ENCODE data around the gene ZBTB42.
A peak's percentile ranks its signal among the peaks of the same experiment; 100 is the strongest.

Gene ZBTB42

DNA sequence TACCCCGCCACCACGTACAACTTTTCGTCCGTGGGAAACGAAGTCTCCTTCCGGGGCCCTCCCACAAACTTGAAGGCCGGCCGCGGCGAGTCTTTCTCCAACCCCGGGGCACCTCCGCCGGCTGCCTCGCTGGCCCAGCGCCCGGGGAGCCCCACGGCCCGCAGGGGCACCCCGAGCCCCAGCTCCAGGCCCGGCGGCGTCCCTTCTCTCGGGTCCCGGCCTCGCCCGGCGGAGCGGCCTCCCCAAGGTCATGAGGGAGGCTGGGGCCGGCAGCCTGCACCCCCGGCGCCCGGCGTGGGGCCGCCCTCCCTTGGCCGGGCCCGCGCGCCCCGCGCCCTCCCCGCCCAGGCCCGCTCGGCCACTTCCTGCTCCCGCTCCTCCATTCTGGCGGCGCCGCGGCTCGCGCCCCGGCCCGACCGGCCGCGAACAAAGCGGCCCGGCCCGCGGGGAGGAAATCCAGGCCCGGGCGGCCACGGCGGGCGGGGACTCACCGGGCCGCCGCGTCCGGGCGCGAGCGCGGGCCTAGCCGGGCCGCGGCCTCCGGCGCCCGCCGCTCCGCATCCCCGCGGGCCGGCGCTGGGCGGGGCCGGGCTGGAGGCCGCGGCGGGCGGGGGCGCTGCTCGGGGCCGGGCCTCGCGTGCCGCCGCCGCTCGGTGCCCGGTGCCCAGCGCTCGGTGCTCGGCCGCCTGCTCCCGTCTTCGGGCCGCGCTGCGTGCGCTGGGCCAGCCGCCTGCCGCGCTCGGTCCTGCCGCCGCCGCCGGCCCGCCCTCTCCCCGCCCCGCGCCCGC is 5.7 kb upstream of the ZBTB42 start, which contains the start of gene AKT1:
Gene AKT1 (minus strand): TSS at position 756 of the 788 bp plus-strand sequence. CDS start 3,105 bp downstream, outside the sequence.
- DNase-seq (ENCODE audit: low spot score), result no peak

DNA sequence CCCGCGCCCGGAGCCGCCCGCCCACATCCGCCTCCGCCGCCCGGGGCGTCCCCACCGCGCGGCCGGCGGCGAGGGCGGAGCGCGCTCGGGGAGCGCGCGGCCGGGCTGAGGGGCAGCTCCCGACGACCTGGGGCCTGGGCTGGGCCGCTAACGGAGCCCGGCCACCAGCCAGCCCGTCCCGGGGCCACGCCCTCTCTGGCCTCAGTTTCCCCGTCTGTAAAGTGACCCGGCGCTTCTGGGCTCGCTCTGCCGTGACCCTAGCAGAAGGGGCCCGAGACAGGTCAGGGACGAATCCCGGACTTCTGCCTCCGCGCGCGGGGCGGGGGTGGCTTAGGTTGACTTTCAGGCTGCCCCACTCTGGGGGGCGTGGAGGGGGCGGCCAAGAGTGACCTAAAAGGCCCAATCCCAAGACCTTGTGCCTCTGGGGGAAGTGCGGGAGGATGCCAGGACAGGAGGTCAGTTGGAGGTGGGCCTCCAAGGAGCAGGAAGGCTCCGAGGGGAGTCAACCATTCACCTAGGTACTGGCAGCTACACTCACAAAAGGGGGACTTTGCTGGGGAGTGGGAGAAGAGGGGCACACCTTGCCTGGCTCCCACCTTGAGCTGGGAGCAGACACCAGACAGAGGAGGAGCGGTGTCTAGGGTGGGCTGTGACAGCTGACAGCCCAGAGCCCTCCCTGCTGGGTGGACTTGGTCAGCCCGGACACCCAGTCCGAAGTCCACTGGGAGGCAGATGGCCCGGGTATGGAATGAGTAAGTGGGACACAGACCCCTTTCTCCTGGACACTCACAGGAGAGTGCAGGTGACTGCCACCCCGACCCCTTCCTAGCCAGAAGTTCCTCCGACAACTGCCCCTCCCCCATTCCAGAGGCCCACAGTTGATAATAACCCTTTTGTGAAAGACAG is 4.9 kb upstream of the ZBTB42 start:
- DNase-seq (ENCODE audit: low spot score), result no peak

DNA sequence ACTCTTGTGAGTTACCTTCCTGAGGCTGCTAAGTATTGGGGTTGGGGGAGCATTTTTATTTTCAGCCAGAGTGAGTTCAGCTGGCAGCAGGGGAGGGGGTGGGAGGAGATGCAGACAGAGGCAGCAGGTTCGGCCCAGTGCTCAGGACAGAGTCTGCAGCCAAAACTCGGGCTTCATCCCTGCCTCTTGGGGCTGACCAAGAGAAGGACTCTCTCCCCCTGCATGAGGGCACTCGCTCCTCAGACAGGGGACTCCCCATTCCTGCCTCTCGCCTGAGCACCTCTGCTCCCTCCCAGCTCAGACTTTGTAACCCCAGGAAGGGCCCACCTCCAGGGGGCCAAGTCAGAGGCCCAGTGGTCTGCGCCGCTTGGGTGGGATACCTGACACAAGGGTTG is 4.2 kb upstream of the ZBTB42 start:
- no peak for DNase-seq (ENCODE audit: low spot score)

DNA sequence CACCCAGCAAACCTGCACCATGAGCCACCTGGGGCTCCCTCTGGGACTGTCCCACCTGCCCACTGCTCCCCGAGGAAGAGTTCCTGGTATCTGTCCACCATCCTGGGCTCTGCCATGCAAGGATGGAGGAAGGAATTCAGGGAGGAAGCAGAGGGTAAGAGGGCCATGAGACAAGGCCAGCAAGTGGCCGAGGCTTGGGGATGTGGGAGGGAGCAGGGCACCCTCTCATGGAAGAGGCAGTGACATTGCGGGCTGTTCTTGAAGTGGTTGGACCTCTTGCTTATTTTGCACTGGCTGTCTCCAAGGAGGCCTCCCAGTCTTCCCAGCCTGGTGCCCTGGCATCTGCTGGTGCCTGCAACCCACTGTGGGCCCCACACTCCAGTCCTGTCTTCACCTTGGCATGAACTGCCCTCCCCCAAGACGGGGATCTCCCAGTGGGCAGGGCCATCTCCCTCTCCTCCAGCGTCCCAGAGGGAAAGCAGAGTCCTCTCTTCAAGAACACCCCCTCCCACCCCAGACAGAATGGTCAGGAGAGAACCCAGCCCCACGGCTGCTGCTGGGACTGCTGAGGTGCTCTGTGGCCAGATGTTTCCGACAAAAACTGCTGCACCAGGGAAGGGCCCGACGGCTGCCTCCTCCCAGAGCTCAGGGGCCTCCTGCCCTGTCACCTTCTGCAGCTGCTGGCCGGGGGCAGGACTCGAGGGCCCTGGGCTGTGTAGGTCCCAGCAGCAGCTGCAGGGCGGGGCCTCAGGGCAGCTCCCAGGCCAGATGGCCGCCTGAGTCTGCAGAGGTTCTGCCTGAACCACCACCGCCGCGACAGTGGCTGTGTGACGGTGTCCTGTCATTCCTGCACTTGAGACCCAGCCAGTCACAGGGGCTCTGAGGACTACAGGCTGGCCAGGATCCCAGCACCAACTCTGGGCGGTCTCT is 3.5 kb upstream of the ZBTB42 start:
- DNase-seq (ENCODE audit: low spot score), result peak; percentile 60

- no peak for DNase-seq (ENCODE audit: low spot score)
These were observed 2.3 kb upstream of the ZBTB42 start for GRCh38 chr14:104798300-104799243.

GRCh38 chr14:104799244-104800014 is 1.5 kb upstream of the ZBTB42 start:
- DNase-seq (ENCODE audit: low spot score), result peak; percentile 48

GRCh38 chr14:104800015-104800770 is 708 bp upstream of the ZBTB42 start:
- DNase-seq (ENCODE audit: low spot score), result peak; percentile 48

DNA sequence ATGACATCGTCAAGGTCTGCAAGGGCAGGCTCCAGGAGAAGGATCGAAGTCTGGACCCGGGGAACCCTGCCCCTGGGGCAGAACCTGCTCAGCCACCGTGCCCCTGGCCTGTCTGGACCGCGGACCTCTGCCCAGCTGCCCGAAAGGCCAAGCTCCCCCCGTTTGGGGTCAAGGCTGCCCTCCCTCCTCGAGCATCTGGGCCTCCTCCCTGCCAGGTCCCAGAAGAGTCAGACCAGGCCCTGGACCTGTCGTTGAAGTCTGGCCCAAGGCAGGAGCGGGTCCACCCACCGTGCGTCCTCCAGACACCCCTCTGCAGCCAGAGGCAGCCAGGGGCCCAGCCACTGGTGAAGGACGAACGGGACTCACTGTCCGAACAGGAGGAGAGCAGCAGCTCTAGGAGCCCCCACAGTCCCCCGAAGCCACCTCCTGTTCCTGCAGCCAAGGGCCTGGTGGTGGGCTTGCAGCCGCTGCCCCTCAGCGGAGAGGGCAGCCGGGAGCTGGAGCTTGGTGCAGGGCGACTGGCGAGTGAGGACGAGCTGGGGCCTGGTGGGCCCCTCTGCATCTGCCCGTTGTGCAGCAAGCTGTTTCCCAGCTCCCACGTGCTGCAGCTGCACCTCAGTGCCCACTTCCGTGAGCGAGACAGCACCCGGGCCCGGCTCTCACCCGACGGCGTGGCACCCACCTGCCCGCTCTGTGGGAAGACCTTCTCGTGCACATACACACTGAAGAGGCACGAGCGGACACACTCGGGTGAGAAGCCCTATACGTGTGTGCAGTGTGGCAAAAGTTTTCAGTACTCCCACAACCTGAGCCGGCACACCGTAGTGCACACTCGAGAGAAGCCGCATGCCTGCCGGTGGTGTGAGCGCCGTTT is 856 bp downstream of the ZBTB42 start:
- DNase-seq (ENCODE audit: low spot score), result no peak

- DNase-seq (ENCODE audit: low spot score), result no peak
These were observed 1.7 kb downstream of the ZBTB42 start for GRCh38 chr14:104802394-104803184.

DNA sequence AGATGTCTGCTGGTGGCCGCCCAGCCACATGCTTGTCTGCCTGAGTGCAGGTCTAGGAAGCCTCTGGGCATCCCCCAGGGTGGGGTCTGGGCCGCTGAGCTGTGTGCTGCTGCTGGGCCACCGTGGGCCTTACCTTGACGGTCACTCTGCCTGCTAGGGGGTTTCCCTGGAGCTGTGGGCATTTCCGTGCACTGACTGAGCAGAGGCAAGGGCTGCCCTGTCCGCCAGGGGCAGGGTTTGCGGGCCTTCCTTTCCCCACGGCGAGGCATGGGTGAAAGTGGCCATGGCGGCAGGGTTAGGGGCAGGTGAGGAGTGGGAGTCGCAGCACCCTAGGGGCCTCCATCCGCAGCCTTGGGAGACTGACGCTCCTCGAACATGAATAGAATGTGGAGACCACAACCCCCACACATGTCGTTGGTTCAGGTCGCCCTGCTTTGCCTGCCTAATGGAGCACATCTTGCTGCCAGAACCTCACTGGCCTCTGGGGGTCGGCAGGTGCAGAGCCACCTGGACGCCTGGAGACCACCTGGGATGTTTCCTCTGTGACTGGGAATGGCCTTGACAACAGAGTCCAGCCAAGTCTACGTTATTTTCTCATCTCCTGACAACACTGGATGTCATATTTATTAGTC is 2.5 kb downstream of the ZBTB42 start:
- DNase-seq (ENCODE audit: low spot score), result no peak

- DNase-seq (ENCODE audit: low spot score), result no peak
These were observed 3.1 kb downstream of the ZBTB42 start for GRCh38 chr14:104803912-104804410.

DNA sequence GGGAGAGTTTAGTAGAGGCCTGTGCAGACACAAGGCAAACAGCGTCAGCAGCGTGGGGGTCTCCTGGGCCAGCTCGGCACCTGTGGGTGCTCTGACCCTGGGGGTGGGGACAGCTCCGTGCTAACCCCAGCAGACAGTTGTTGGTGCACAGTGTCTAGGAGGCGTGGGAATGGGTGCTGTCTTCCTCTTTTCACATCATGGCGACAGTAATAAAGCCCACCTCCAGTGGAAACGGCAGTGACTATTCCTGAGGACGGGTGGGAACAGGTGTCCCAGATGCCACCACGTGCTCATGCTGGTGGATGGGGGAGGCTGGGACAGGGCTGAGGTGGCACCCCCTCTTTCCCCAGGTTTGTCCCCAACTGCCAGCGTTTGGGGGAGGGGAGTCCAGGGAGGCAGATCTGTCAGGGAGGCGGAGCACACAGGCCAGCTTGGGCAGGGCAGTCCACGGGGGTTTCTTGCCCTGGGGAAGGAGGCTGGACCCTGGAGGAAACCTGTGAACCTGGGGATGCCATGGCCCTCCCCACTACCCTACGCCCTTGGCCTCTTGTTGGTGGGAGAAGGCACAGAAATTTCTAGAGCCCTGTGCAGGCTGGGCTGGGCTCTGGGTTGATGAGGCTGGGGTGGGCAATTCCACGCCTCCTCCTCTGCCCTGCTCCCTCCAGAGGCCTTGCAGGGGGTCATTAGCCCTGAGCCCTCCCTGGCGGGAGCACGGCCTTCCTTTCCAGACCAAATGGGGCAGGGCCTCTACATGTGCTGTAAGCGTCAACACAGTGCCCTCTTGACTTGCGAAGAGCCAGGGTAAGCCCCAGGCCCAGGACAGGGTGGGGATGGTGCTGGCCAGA is 3.8 kb downstream of the ZBTB42 start:
- DNase-seq (ENCODE audit: low spot score), result no peak

DNA sequence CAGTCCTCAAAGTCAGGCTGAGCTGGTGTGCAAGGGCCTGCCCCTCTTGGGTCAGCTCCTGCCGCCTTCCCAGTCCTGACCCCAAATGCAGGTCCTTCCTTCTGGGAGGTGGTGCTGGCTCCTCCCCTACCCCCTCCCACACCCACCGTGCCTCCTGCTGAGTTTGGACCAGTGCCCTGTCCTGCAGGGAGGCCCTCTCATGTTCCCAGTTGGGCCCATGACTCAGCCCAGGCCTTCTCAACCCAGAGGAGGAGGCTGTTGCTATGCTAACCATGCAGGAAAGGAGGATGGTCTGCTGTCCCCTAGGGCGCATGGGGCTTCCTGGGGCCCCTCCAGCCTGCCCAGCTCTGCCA is 4.4 kb downstream of the ZBTB42 start:
- DNase-seq (ENCODE audit: low spot score), result no peak

GRCh38 chr14:104805941-104806624 is 5.2 kb downstream of the ZBTB42 start:
- DNase-seq (ENCODE audit: low spot score), result no peak

Measured in SK-N-DZ (cell line).